Mammary epithelial cell (primary cell): ENCODE measurements around the gene KASH5.

Experiments used
- CTCF ChIP-seq, 2 donors: IDR thresholded peaks in 1 of 2; conservative IDR thresholded peaks in 1 of 2; 2 replicates each; pipeline ENCODE4 v1.5.1; 2011 to 2012; ENCODE audit warnings: inconsistent platforms in 2 of 2, low read length in 2 of 2, mild to moderate bottlenecking in 2 of 2, control low read depth in 1 of 2, low read depth in 1 of 2; ENCODE audit not compliant: insufficient read depth in 1 of 2; ENCODE audit errors: extremely low read depth in 1 of 2
- EZH2 ChIP-seq: IDR thresholded peaks from 2 replicates; pipeline ENCODE4 v1.6.1; 2012; ENCODE audit warnings: low read length, inconsistent platforms, borderline replicate concordance

- TF ChIP-seq CTCF (conservative IDR thresholded peaks at IDR 0.05 in 1 of 2, IDR thresholded peaks at IDR 0.05 in 1 of 2; ENCODE audit: extremely low read depth in 1 of 2, insufficient read depth in 1 of 2, low read depth in 1 of 2, low read length in 2 of 2) (no peak), EZH2 (no peak)
Observed at GRCh38 chr19:49433240-49433901, 45.3 kb downstream of the KASH5 start.
